NAMALWA (cell line): ENCODE data around the gene MTMR1.
A peak's percentile ranks its signal among the peaks of the same experiment; 100 is the strongest.

Experiments
- DNase-seq: peaks from one replicate; pipeline ENCODE4 v3.0.0-alpha.2; 2015; ENCODE audit warnings: low spot score

Gene MTMR1

DNA sequence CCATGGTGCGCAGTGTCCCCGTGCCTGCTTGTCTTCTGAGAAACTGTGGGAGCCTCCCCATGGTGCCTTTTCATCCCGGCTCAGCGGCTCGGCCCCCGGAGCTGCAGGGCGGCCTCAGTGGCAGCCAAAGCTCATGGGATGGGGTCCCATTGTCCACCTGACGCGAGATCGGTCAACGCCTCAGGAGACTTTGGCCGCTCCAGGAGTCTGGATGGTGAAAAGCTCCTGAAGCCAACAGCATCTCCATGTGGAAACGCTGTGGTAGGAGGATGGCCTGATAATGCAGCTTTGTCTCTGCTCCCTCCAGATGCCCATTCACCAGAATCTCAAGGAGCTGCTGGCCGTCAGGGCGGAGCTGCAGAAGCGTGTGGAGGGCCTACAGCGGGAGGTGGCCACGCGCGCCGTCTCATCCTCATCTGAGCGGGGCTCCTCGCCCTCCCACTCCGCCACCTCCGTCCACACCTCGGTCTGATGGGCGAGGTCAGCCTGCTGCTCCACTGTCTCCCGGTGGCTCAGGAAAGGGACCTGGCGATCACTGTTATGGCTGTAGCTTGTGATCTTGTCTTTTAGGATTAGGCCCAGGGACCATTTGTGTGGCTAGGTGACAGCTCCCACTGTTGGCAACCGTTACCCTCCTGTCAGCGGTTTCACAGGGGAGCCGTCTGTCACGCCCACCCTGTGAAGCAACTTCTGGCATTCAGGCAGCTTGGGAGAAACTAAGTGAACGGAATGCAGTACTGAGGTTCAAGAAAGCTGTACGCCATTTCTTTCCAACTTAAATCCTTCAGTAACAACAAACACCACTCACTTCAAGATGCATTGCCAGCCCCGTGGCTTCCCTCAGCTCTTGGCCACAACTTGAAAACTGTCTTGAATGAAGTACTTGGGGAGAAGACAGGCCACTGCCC, 69.3 kb downstream of the MTMR1 start:
- no peak for DNase-seq

DNA sequence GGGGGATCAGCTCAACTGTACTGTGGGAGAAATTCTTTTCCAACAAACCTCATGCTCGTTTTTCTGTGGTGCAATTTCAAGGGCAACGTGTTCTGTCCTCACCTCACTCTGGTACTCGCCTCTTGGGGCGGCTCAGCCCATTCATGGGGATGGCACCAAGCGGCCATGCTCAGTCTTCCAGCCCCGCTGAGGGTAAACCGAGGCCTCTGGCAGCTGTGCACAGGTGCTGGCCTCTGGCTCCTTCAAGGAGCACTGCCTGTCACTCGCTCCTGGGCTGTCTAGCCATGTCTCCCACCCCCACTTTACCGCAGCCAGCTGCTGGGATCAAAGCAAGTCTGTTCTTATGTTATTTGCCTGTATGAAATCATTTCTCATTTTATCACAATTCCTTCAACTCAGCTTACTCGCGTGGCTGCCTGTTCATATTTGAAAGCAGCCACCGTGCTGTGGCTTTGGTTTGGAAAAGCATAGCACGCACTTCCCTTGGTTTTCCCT, 70.2 kb downstream of the MTMR1 start:
- DNase-seq = no peak

DNA sequence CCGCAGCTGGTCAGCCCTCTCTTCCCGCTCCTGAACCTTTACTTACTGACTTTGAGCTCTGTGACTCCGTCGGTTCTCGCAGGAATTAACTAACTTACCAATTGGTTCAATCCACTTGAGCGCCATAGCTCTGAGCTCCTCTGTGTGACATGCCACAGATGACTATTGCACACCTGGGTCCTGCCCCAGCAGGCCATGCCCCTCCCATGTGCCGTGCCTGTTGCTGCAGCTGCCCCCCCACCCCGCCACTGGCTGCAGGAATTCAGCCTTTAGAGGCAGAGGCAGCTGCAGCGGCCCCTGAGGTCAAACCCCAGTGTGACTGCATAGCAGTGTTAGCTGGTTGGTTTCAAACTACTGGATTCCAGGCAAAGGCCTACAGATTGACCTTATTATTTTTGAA, 70.6 kb downstream of the MTMR1 start:
- DNase-seq = no peak

DNA sequence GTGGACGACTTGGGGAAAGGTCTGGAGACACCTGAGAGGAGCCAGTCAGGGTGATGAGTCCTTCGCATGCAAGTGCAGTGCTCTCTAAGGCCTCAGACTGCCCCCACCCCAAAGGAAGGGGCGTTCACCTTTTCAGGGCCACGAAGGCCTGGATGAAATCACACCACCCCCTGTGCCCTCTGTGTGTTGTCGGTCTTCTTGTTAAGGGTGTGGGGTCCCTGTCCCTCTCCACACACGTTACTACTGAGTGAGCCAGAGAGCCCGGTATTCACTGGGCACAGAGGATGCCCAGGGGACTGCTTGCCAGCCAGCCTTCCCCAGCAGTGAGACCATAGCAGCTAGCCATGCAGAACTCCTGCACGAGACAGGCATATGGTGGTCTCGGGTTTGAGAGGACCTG, 72.0 kb downstream of the MTMR1 start:
- no peak for DNase-seq

DNA sequence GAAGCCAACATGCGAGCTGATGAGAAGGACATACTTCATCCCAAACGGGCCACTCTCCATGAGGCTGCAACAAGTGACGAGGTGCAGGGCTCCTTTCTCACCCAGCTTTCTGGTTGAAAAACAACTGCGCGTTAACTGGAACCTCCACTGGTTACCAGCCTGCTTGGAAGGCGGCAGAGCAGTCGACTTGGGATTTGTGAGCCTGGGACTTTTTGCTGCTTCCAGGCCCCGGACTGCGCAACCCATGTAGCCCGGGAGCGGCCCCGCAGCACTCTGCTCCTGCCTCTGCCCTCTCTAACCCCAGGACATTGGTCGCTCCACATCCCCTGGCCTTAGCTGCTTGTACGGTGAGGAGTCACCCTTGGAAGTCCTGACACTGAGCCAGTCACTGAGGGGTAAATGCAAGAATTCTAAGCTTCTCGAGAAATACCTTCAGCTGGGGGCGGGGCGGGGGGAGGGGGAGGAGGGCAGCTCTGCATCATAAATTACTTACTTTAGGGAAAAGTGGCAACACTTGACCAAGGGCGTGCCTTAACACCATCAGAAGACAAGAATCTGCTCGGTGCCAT, 72.7 kb downstream of the MTMR1 start:
- DNase-seq = no peak

DNA sequence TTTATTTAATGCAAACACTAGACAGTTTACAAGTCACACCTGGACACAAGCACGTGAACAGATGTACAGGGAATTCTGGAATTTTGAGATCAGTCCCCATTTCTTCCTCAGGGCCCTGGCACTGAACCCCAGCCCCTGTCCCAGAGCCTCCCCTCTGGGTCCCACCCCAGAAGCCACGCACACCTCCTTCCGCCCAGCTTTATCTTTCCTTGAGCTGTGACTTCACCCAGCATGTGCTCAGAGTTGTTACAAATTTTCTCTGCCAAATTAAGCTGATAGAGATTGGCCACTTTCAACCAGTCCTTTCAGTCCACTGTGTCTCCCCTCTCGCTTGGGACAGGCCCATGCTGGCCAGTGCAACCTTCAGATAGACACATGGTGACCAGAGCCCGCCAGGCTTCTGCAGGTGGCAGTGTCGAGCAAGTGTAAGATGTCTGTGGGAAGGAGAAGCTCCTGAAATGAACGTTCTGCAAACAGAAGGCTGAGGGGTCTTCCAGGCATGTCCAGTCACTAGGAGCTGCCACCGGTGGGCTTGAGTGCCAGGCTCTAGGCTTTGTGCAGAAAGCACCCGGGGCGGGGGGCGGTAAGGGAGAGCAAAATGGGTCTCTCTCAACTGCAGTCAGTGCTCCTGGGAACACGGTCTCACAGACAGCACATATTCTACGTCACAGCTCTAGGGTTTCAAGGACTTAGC, 73.3 kb downstream of the MTMR1 start:
- peak; percentile 13 for DNase-seq

DNA sequence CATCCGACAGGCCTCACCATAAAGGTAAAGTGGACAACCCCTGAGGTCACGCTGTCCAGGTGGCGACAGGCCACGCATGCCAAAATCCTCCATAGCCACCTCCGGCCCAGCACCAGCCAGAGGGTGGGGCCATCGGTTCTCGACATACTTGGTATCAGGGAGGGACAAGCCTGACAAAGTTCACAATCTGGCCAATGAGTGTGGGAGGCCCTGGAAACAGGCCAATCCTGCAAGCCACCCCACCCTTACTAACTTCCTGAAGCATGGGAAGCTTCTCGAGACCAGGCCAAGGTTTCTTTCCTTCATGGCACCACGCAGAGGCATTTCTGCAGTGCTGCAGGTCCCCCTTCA, 73.8 kb downstream of the MTMR1 start:
- DNase-seq = no peak

DNA sequence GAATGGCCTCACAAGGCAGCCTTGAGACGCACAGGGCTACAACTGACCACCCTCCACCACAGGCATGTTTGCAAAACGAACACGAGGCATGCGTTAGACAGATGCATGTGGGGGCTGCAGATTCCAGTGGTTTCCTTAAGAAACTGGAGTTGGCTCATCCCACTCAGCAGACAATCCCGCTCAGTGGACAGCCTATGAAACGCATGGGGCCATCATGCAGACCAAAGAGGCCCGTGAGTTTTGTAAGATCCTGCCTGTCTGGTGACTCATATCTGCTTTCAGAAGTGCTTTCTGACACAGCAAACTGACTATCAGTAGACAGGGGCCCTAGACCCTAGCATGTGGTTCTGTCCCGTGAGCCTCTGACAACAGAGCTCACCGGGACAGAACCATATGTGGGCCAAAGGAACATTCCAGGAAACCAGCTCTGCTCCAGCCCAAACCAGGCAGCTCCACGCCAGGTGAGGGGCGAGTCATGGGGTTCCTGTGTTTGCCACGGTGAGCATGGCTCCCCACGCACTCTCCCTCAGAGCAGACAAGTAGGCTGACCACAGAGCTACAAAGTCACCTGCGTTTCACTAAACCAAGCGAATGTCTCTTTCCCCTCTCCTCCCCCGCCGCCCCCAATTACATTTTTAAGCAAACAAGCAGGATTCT, 74.4 kb downstream of the MTMR1 start:
- DNase-seq = no peak

DNA sequence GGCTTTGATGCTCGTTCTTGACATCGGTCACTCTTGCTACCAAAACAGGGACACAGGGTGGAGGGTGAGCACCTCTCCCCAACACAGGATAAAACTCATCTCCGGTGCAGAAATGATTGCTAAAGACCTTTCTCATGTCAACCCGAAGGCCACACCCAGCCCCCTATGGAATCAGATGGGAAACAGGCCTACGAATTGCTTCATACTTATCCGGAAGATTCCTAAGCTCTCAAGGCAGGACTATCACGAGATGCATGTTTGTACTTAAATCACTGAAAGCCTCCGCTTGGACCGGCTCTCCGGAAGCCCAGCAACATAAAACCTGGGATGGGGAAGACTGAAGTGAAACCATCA, 74.9 kb downstream of the MTMR1 start:
- DNase-seq = no peak

DNA sequence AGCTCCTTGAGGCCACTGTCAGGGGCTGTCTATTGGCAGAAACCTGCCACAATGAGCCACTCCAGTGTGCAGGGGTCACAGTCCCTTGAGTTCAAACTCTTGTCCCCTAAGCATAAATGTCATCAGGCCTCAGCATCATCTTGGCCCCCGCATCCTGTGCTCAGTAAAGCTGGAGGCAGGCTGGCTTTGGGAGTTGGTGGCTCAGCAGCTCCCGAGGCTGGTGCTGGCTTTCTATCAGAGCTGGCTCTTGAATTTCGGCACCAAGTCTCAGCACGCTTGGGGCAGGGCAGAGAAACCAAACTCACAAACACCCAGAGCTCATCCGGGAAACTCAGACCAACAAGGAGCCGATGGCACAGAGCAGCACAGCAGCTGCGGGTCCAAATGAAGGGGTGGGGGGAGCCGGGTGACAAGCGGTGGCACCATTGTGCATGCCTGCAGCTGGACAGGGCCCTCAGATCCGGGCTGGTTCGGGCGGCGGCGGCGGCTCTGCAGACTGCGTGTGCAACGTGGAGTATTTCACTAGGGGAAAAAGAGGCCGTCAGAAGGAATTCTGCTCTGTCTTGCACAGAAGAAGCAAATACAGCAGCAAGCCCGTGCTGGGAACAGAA, 75.5 kb downstream of the MTMR1 start:
- DNase-seq = no peak

DNA sequence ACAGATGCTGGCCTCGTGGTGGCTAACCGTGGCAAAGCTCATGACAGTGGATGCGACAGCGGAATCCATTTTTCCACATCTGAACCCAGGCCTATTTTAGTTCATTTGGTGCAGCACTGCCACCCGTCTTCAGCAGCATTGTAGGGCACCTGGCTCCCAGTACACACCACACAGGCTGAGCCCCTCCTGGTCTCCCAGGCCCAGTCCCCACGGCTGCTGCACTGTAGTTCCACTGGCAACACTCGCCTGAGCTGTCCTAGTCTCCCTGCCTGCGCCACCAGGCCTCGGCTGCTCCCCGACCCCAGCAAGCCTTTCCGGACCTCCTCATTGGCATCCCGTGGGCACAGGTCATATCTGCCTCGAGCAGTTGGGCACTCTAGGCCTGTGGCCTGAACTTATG, 76.2 kb downstream of the MTMR1 start:
- DNase-seq = no peak

DNA sequence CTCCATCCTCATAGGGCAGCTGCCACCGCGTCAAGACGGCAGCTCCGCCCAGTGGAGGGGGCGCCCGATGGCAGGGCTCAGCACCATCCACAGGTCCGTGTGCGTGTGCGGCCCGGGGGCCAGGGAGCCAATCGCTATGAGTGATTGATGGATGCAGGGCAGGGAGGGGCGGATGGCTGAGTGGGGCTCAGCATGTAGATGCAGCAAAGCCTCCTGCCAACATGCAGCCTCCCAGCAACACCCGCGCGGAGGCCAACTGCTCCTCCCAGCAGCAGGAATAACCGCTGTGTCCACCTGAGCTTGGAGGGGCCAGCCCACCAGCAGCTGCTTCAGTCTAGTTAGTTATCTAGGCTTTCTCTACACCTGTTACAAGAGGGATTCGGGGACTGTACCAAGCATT, 77.4 kb downstream of the MTMR1 start:
- DNase-seq = no peak

DNA sequence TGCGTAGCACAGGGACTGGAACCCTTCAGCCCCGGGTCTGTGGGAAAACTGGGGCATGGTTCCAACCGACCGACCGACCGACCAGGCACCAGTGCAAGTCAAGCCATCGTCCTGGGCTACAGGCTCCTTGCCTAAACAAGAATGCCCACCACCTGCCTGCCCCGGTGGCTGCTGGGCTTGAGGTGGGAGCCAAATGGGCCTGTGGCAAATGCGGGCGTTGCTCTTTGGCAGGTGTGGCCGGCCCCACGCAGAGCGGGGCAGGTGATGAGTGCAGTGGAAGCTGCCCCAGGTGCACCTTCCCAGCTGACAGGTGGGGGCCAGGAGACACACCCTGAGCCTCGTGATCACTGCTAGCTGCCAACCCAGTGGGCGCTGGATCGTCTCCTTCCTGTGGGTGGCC, 77.9 kb downstream of the MTMR1 start:
- no peak for DNase-seq

DNA sequence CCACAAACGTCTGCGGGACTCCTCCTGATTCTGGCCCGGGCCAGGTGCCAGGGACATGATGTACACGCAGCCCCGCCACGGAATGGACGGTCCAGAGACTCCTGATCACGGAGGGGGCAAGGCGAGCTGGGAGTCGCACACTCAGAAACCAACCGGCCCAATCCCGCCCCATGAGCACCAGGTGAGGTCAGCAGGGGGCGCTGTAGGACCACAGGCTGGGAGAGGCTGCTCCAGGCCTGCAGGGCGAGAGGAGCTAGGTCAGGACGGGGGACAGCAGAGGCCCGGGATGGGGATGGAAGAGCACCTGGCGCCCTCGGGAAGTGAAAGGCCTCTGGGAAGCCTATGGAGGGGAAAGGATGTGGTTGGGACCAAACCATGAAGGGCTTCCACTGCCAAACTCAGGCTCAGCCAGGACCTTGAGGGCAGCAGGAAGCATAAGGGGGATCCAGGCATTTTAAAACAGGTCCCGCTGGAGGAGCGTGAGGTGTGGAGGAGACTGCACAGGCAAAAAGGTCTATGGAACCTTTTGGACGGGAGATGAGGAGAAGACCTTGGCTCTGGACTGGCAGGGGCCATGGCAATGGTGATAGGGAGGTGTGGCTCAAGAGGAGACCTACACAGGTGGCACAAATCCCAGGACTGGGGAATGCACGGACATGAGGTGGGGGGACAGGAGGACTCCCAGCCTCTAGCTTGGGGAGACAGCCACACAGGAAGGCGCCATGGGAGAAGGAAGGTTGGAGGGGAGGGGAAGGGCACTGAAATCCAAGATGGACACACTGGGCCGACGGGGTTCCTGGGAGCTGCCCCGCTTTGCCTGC, 79.2 kb downstream of the MTMR1 start:
- DNase-seq = peak; percentile 71

DNA sequence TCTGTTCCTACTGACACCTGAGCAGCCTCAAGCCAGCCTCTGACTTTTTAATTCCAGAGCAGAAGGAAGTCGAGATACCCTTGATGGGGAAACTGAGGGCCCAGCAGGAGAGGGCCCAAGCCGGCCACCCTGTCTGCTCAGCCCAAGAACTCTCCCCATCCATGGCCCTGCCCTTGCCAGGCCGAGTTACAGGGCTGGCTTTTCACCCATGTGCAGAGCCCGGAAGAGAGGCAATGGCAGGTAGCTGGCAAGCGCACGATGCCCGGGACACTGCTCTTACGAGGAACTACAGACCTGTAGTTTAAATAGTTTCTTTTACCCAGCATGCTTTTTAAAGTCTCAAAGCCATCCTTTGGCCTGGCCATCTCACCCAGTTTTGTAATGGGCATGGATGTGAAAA, 79.9 kb downstream of the MTMR1 start:
- DNase-seq = no peak

DNA sequence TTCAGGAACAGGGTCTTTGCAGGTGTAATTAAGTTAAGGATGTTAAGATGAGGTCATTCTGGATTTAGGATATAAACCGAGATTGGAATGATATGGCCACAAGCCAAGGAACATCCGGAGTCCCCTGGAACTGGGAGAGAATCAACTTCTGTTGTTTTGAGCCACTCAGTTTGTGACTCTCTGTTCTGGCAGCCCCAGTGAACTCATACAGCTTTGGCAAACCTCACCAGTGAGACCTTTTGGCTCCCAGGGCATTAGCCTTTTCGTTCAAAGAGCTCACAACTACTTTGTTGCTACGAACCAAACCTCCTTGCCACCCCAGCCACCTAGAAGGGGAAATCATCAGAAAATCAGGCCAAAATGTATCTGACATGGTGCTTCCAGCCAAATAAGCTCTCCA, 80.4 kb downstream of the MTMR1 start:
- DNase-seq = no peak

DNA sequence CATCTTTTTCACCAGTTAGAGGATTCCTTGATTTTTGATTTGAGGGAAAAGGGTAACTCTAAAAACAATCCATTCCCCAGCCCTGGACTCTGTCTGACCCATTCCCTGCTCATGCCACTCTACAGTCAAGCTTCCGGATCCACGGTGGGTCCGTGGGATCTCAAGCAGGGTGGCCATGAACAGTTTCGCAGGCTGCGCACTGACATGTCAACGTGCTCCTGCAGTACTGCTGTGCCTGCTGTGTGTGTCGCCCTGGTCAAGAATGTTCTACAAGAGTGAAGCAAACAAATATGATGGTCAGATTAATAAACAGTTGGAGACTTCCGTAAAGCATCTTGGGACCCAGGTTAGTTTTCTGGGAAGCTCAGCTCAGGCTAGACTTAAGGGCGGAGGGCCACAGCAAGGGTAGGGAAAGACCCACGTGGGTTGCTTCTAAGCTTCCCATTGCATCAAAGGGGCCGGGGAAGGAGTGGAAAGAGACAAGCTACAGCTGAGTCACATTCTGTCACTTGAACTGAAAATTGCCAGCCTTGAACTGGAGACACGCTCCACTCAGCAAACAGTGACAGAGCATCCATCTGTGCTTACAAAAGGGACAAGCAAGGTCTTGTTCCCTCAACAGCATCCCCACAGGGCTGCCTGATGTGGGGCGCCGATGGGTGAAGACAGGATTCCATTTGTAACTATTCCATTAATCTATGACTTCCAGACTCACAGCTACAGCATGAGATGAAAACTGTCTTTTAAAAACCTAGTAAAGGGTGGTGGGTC, 81.8 kb downstream of the MTMR1 start:
- DNase-seq = no peak

DNA sequence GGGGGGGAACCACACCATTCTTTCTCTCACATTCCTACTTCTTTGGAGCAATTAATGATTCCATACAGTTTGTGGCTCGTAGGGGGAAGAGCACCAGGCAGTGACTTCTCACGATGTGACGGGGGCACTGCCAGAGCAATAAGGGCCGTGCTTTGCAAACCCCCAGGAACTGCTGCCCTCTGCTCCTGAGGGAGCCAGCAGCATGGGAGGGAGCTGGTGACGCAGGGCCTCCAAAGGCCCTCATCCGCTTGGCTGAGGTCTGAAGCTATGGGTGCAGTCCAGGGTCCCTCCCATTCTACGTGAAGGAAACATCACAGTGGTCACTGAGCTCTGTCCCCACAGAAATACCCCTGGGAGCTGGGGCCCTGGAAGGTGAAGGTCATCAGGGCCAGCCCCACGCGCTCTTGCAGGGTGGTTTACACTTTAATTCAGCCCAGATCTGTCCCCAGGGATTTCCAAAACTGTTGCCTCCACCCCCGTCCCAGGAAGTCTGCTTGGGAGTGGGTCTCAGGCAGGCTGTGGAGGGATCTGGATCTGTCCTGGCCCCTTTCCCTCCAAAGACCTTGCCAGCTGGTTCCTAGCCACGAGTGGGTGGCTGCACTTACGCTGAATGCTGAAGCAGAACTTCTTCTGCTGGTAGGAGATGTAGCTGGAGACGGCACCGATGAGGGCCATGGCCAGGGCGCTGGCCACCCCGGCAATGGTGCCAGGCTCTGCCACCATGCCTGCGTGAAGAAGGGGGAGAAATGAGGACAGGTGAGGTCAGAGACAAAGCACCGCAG, 82.6 kb downstream of the MTMR1 start:
- DNase-seq = no peak

DNA sequence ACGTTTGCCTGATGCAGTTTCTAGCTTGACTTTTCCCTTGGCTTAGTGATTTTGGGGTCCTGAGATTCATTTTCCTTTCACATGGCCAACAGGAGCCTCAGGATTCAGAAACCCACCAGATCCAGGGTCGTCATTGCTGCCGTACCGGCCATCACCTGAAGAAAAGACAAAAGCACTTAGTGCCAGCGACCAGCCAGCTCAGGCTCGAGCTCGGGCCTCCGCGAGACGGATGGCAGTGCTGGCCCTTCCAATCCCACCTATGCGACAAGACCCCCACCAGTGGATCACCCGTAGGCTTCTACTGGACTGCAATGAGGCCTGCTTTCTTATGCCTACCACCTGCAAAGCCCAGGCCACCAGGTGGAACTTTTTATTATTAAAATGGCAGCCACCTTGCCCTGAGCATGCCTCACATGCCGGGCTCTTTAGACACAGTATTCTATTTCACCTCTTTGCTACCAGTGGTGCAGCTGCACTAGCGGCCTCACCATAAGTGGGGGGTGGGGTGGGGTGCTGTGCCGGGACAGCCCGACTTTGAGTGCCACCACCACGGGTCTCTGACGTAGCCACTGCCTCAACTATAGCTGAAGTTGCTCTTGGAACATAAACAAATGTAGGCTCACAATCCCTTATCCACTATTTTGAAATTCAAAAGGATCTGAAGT, 84.3 kb downstream of the MTMR1 start:
- DNase-seq = no peak
